ENCODE results near the gene CORIN.

Gene CORIN

DNA sequence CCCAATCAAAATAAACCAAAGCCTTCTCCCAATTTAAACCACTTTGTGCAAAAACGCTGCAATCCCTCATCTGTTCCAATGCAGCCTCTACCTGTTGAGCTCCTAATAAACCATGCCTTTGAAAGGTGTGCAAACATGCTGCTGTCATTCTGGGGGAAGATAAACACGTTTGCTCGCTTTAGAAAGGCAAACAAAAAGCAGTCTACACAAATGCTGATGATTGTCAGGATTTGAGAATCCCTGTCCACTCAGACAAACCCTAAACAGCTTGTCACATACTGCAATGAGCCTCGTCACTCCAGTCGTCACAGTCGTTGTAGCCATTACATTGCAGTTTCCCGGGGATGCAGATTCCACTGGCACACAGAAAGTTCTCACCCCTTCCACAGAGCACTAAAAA lies 145.2 kb downstream of the CORIN start (continued):
- TF ChIP-seq TOX (CRISPR knock-in tag; IDR thresholded peaks at IDR 0.05; ENCODE audit: borderline replicate concordance) (no peak), RARB (CRISPR knock-in tag; IDR thresholded peaks at IDR 0.05) (no peak), ZNF70 (CRISPR knock-in tag; IDR thresholded peaks at IDR 0.05) (no peak), ZNF565 (CRISPR knock-in tag; conservative IDR thresholded peaks at IDR 0.05; ENCODE audit: low read depth) (no peak), ESRRG (CRISPR knock-in tag; IDR thresholded peaks at IDR 0.05) (no peak)

DNA sequence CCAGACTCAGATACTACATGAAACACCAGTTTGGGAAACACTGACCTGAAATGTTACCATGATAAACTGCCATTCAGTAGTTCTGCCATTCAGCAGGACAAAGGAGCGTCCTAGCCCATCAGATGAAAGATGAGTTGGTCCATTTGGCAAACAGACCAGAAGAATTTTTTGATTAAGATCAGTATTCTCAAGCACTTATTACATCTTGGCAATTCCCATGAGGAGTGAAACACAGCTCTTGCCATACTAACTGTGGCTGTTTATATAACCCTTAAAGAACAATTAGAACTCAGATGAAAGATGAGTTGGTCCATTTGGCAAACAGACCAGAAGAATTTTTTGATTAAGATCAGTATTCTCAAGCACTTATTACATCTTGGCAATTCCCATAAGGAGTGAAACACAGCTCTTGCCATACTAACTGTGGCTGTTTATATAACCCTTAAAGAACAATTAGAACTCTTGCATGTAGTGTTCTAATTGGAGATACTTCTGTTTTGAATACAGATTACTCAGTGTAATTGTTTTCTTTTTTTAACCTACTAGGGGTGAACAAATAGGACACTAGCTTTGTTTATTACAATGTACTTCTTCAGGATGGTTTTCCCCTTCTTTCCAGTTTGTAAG lies 146.0 kb downstream of the CORIN start:
- TF ChIP-seq ISL1 (CRISPR knock-in tag; IDR thresholded peaks at IDR 0.05): peak; percentile 98
- ATAC-seq: peak; percentile 77

DNA sequence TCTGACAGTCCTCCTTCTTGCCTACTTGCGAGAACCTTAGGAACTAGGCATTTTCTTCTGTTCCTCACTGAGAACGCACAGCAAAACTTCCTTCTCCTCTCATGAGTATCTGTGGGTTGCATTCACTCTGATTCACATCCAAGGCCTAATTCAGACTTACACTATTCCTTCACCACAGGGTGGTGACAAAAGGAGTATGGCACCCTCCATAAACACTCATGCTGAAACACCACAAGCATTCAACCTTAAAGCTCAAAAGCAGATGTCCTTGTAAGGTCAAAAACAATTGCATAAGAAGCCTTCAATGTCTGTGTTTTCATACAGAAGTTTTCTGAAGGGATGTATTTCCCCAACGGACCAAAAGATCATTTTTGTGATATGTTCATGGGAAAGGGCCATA lies 147.3 kb downstream of the CORIN start:
- ATAC-seq: no peak
- TF ChIP-seq, protein P1, sequence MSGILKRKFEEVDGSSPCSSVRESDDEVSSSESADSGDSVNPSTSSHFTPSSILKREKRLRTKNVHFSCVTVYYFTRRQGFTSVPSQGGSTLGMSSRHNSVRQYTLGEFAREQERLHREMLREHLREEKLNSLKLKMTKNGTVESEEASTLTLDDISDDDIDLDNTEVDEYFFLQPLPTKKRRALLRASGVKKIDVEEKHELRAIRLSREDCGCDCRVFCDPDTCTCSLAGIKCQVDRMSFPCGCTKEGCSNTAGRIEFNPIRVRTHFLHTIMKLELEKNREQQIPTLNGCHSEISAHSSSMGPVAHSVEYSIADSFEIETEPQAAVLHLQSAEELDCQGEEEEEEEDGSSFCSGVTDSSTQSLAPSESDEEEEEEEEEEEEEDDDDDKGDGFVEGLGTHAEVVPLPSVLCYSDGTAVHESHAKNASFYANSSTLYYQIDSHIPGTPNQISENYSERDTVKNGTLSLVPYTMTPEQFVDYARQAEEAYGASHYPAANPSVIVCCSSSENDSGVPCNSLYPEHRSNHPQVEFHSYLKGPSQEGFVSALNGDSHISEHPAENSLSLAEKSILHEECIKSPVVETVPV (CRISPR knock-in tag; IDR thresholded peaks at IDR 0.05): no peak
- TF ChIP-seq ESRRG (CRISPR knock-in tag; IDR thresholded peaks at IDR 0.05) (no peak), BACH2 (CRISPR knock-in tag; IDR thresholded peaks at IDR 0.05; ENCODE audit: borderline replicate concordance) (no peak), ZNF8 (CRISPR knock-in tag; IDR thresholded peaks at IDR 0.05) (no peak), ZFP30 (CRISPR knock-in tag; IDR thresholded peaks at IDR 0.05) (no peak)
- TF ChIP-seq, protein P2, sequence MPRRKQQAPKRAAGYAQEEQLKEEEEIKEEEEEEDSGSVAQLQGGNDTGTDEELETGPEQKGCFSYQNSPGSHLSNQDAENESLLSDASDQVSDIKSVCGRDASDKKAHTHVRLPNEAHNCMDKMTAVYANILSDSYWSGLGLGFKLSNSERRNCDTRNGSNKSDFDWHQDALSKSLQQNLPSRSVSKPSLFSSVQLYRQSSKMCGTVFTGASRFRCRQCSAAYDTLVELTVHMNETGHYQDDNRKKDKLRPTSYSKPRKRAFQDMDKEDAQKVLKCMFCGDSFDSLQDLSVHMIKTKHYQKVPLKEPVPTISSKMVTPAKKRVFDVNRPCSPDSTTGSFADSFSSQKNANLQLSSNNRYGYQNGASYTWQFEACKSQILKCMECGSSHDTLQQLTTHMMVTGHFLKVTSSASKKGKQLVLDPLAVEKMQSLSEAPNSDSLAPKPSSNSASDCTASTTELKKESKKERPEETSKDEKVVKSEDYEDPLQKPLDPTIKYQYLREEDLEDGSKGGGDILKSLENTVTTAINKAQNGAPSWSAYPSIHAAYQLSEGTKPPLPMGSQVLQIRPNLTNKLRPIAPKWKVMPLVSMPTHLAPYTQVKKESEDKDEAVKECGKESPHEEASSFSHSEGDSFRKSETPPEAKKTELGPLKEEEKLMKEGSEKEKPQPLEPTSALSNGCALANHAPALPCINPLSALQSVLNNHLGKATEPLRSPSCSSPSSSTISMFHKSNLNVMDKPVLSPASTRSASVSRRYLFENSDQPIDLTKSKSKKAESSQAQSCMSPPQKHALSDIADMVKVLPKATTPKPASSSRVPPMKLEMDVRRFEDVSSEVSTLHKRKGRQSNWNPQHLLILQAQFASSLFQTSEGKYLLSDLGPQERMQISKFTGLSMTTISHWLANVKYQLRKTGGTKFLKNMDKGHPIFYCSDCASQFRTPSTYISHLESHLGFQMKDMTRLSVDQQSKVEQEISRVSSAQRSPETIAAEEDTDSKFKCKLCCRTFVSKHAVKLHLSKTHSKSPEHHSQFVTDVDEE (CRISPR knock-in tag; IDR thresholded peaks at IDR 0.05): no peak
- TF ChIP-seq, protein P3, sequence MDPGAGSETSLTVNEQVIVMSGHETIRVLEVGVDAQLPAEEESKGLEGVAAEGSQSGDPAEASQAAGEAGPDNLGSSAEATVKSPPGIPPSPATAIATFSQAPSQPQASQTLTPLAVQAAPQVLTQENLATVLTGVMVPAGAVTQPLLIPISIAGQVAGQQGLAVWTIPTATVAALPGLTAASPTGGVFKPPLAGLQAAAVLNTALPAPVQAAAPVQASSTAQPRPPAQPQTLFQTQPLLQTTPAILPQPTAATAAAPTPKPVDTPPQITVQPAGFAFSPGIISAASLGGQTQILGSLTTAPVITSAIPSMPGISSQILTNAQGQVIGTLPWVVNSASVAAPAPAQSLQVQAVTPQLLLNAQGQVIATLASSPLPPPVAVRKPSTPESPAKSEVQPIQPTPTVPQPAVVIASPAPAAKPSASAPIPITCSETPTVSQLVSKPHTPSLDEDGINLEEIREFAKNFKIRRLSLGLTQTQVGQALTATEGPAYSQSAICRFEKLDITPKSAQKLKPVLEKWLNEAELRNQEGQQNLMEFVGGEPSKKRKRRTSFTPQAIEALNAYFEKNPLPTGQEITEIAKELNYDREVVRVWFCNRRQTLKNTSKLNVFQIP (CRISPR knock-in tag; IDR thresholded peaks at IDR 0.05; ENCODE audit: borderline replicate concordance, low read depth): no peak

DNA sequence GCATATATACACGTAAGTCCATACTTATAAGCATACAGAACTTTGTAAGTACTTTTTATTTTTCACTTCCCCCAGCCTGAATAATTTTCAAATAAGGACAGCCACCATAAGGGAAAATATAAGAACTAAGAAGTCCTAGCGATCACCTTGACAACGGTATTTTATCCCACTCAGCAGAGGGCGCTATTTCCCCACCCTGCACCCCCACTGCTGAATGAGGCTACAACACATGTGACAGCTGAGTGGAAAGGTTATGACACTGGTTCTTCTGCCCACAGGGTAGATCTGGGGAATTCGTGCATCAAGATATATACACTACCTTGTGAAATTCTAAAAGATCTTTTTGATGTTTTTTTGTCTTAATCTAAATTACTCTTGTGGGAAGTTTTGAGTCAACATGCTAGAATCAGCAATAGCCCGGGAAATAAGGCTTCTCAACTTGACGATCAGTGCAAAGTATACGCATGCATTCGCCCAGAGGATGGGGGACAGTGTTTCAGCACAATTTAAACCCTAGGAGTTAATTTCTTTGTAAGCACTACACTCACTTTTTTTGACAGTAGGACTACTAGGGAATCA lies 151.5 kb downstream of the CORIN start:
- ATAC-seq: peak; percentile 69; the same call in 2 of the 3 replicates
- TF ChIP-seq BACH2 (CRISPR knock-in tag; IDR thresholded peaks at IDR 0.05; ENCODE audit: borderline replicate concordance): no peak
- TF ChIP-seq ISL1 (CRISPR knock-in tag; IDR thresholded peaks at IDR 0.05): no peak
- no peak for TF ChIP-seq OSR1 (CRISPR knock-in tag; IDR thresholded peaks at IDR 0.05)
- TF ChIP-seq CSDC2 (CRISPR knock-in tag; IDR thresholded peaks at IDR 0.05): no peak
- TF ChIP-seq ZFP3 (CRISPR knock-in tag; IDR thresholded peaks at IDR 0.05): no peak
- TF ChIP-seq, protein P3 (CRISPR knock-in tag; IDR thresholded peaks at IDR 0.05; ENCODE audit: borderline replicate concordance, low read depth): no peak
- TF ChIP-seq PPARA (CRISPR knock-in tag; IDR thresholded peaks at IDR 0.05; ENCODE audit: borderline replicate concordance): no peak
- no peak for TF ChIP-seq RARB (CRISPR knock-in tag; IDR thresholded peaks at IDR 0.05)
- TF ChIP-seq, protein P4, sequence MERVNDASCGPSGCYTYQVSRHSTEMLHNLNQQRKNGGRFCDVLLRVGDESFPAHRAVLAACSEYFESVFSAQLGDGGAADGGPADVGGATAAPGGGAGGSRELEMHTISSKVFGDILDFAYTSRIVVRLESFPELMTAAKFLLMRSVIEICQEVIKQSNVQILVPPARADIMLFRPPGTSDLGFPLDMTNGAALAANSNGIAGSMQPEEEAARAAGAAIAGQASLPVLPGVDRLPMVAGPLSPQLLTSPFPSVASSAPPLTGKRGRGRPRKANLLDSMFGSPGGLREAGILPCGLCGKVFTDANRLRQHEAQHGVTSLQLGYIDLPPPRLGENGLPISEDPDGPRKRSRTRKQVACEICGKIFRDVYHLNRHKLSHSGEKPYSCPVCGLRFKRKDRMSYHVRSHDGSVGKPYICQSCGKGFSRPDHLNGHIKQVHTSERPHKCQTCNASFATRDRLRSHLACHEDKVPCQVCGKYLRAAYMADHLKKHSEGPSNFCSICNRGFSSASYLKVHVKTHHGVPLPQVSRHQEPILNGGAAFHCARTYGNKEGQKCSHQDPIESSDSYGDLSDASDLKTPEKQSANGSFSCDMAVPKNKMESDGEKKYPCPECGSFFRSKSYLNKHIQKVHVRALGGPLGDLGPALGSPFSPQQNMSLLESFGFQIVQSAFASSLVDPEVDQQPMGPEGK (CRISPR knock-in tag; IDR thresholded peaks at IDR 0.05; ENCODE audit: borderline replicate concordance): no peak
- no peak for TF ChIP-seq ZC3H10 (CRISPR knock-in tag; IDR thresholded peaks at IDR 0.05)
- no peak for TF ChIP-seq ZNF565 (CRISPR knock-in tag; conservative IDR thresholded peaks at IDR 0.05; ENCODE audit: low read depth)
- TF ChIP-seq ESRRG (CRISPR knock-in tag; IDR thresholded peaks at IDR 0.05): no peak
- TF ChIP-seq, protein P2 (CRISPR knock-in tag; IDR thresholded peaks at IDR 0.05): no peak
- TF ChIP-seq, protein P1 (CRISPR knock-in tag; IDR thresholded peaks at IDR 0.05): no peak

Data from SK-N-SH treated with all-trans-retinoic acid at 6 μM for 48 hours (cell line).